Parathyroid adenoma (tissue), 2 donors: ENCODE data around the gene UBAC1.

Experiments
- H2AFZ ChIP-seq: fragments of 300-600 bp; sonication (generic); one replicate; pipeline ENCODE4 v1.7.0; 2017; ENCODE audit warnings: antibody characterized with exemption, mild to moderate bottlenecking
- H3K27ac ChIP-seq: fragments of 300-600 bp; sonication (generic); one replicate; pipeline ENCODE4 v1.7.0; 2017
- H3K27me3 ChIP-seq: fragments of 300-600 bp; sonication (generic); one replicate; pipeline ENCODE4 v1.7.0; 2017; ENCODE audit warnings: low read length; ENCODE audit not compliant: control insufficient read depth, insufficient read depth
- H3K36me3 ChIP-seq: fragments of 300-600 bp; sonication (generic); one replicate; pipeline ENCODE4 v1.7.0; 2017; ENCODE audit warnings: low read length; ENCODE audit not compliant: control insufficient read depth, insufficient read depth
- H3K4me1 ChIP-seq: fragments of 300-600 bp; sonication (generic); one replicate; pipeline ENCODE4 v1.7.0; 2017; ENCODE audit warnings: control low read depth
- H3K4me2 ChIP-seq: fragments of 300-600 bp; sonication (generic); one replicate; pipeline ENCODE4 v1.7.0; 2017; ENCODE audit warnings: low read length
- H3K4me3 ChIP-seq: fragments of 300-600 bp; sonication (generic); one replicate; pipeline ENCODE4 v1.7.0; 2017; ENCODE audit warnings: low read depth, low read length
- H3K79me2 ChIP-seq: fragments of 300-600 bp; sonication (generic); one replicate; pipeline ENCODE4 v1.7.0; 2017; ENCODE audit warnings: control low read depth
- H3K9ac ChIP-seq: fragments of 300-600 bp; sonication (generic); one replicate; pipeline ENCODE4 v1.7.0; 2017; ENCODE audit warnings: mild to moderate bottlenecking
- H3K9me3 ChIP-seq: fragments of 300-600 bp; sonication (generic); one replicate; pipeline ENCODE4 v1.7.0; 2017; ENCODE audit warnings: low read length; ENCODE audit not compliant: control insufficient read depth
- TF ChIP-seq, protein P1 (sequence below): fragments of 300-600 bp; sonication (generic); IDR thresholded peaks from one replicate; pipeline ENCODE4 v1.7.0; 2017; ENCODE audit warnings: antibody characterized with exemption, mild to moderate bottlenecking
- donor health status: primary hyperparathyroidism.

The UBAC1 gene

GRCh38 chr9:135958485-135958884, 2.7 kb downstream of the UBAC1 start:
- Histone ChIP-seq H3K27ac (no peak overlapping the region), H3K4me1 (peaks cover 3% of the 10 kb centered on the region), H3K4me3 (no peak overlapping the region), H3K4me2 (no peak overlapping the region), H3K27me3 (no peaks in the 10 kb centered on the region), H3K36me3 (no peaks in the 10 kb centered on the region), H3K9ac (no peak overlapping the region), H3K9me3 (no peaks in the 10 kb centered on the region), H2AFZ (no peak overlapping the region), H3K79me2 (peaks cover 5% of the 10 kb centered on the region)
- TF ChIP-seq, protein P1, sequence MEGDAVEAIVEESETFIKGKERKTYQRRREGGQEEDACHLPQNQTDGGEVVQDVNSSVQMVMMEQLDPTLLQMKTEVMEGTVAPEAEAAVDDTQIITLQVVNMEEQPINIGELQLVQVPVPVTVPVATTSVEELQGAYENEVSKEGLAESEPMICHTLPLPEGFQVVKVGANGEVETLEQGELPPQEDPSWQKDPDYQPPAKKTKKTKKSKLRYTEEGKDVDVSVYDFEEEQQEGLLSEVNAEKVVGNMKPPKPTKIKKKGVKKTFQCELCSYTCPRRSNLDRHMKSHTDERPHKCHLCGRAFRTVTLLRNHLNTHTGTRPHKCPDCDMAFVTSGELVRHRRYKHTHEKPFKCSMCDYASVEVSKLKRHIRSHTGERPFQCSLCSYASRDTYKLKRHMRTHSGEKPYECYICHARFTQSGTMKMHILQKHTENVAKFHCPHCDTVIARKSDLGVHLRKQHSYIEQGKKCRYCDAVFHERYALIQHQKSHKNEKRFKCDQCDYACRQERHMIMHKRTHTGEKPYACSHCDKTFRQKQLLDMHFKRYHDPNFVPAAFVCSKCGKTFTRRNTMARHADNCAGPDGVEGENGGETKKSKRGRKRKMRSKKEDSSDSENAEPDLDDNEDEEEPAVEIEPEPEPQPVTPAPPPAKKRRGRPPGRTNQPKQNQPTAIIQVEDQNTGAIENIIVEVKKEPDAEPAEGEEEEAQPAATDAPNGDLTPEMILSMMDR: no peak

DNA sequence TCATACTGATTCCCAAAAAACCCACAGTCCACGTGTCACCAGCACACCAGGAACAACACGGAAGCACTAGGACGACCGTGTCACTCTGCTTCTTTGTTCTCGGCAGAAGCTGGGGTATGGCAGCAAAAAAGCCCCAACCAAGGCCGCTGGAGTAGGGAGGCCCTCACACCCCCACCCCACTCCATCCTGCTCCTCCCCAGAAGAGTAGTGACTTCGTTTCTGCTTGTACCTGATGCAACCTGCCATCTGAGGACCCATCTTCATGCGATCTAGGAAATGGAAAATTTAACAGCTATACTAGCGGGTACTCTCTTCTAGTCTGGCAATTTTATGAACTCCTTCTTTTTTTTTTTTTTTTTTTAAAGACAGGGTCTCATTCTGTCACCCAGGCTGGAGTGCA, 3.7 kb downstream of the UBAC1 start:
- H3K27me3 ChIP-seq: no peaks in the 10 kb centered on the region
- H2AFZ ChIP-seq: no peak overlapping the region
- TF ChIP-seq, protein P1: no peak
- H3K36me3 ChIP-seq: no peaks in the 10 kb centered on the region
- no peak overlapping the region for H3K27ac ChIP-seq
- no peaks in the 10 kb centered on the region for H3K9me3 ChIP-seq
- H3K4me2 ChIP-seq: no peak overlapping the region
- peaks cover 7% of the 10 kb centered on the region for H3K4me1 ChIP-seq
- no peak overlapping the region for H3K9ac ChIP-seq
- no peak overlapping the region for H3K4me3 ChIP-seq
- H3K79me2 ChIP-seq: peaks cover 5% of the 10 kb centered on the region

DNA sequence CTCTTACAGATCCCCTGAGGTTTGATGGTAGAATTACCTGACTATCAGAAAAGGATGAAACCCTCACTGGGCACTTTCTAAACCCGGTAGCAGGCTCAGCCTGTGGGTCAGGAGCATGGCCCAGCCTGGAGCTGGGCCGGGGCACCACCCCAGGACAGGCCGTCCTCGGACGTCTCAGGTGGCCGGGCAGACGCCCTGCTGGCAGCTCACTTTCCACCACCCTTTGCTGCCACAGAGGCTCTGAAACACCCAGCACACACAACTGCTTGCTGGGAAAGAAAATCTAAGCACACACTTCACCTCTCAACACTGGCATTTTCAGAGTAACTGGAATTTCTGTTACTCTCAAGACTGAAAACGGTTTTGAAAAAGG, 4.4 kb downstream of the UBAC1 start:
- H3K4me3 ChIP-seq: no peak overlapping the region
- no peaks in the 10 kb centered on the region for H3K27me3 ChIP-seq
- peaks cover 5% of the 10 kb centered on the region for H3K79me2 ChIP-seq
- TF ChIP-seq, protein P1: no peak
- no peaks in the 10 kb centered on the region for H3K36me3 ChIP-seq
- no peak overlapping the region for H2AFZ ChIP-seq
- no peak overlapping the region for H3K9ac ChIP-seq
- H3K27ac ChIP-seq: no peak overlapping the region
- peaks cover 12% of the 10 kb centered on the region for H3K4me1 ChIP-seq
- no peaks in the 10 kb centered on the region for H3K9me3 ChIP-seq
- no peak overlapping the region for H3K4me2 ChIP-seq

DNA sequence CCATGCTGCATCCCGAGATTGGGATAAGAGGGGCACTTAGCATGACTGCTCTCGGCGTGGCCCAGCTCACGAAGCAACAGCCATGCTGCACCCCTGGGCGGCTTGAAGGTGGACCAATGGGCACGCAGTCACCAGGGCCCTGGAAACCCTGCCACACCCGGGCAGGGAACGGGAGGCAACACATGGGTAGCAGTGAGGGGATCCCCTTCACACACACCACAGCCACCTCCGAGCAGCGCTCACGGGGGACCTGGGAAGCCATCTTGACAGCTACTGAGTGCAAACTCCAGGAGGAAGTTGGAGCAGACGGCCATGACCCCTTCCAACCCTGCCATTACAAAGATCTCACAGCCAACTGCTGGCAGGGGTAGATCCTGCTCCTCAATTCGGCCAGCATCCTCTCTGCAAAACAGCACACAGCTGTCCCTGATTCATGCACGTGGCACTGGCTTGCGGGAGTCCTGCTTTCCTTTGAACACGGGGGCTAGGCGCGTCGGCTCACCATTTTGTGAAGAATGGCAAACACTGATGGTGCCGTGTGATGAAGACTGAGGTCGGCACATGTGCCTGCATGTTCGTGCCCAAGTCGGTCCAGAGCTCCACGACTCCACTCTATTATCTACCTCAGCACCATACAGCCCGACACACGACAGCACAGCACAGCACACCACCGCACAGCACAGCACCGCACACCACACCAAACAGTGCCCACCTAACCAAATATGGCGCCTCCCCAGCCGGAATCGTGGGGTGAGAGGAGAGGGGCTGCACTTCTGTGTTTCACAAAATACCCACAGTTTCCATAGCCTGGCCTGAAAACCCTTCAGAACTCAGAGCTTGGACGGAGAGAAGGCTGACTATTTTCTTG, 5.0 kb downstream of the UBAC1 start:
- H3K79me2 ChIP-seq: peaks cover 5% of the 10 kb centered on the region
- TF ChIP-seq, protein P1: no peak
- H3K4me2 ChIP-seq: no peak overlapping the region
- no peak overlapping the region for H2AFZ ChIP-seq
- H3K4me1 ChIP-seq: peaks cover 15% of the 10 kb centered on the region
- no peak overlapping the region for H3K4me3 ChIP-seq
- H3K9me3 ChIP-seq: no peaks in the 10 kb centered on the region
- H3K27ac ChIP-seq: no peak overlapping the region
- H3K9ac ChIP-seq: no peak overlapping the region
- H3K27me3 ChIP-seq: no peaks in the 10 kb centered on the region
- H3K36me3 ChIP-seq: no peaks in the 10 kb centered on the region
